ENCODE measurements around the gene CDC14A.
"Not testable (repeated sequence)": the region's sequence is repeated elsewhere in the genome, so short reads cannot be mapped to it uniquely, and the experiment has no call there.

Gene CDC14A

DNA sequence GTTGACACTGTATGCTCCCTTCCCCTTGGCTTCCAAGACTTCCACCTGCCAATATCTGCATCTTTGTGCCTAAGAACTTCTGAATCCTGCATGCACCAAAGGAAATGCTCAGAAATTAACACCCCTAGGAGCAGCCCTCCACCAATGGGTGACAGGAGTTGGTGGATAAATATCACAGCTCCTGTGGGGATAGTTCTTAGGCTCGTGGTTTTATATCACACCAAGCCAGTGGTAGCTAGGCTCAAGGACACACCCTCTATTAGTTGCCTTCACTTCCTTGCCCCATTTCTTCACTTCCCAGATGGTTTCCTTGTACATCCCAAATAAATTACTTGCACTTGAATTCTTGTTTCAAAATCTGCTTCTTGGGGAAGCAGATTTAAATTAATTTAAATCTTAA, 16.9 kb upstream of the CDC14A start:
- TF ChIP-seq CTCF (conservative IDR thresholded peaks at IDR 0.05; ENCODE audit: low read depth, low read length): no peak
- no peak for DNase-seq (ENCODE audit: low read depth)
- H3K4me3 ChIP-seq (ENCODE audit: low read length): no peak overlapping the region

GRCh38 chr1:100337878-100338277, 14.4 kb upstream of the CDC14A start:
- not testable (repeated sequence) for DNase-seq (ENCODE audit: low read depth); H3K4me3 ChIP-seq (ENCODE audit: low read length)

- H3K4me3 ChIP-seq (ENCODE audit: low read length); DNase-seq (ENCODE audit: low read depth): not testable (repeated sequence)
These were observed 12.6 kb upstream of the CDC14A start for GRCh38 chr1:100339735-100340134.

DNA sequence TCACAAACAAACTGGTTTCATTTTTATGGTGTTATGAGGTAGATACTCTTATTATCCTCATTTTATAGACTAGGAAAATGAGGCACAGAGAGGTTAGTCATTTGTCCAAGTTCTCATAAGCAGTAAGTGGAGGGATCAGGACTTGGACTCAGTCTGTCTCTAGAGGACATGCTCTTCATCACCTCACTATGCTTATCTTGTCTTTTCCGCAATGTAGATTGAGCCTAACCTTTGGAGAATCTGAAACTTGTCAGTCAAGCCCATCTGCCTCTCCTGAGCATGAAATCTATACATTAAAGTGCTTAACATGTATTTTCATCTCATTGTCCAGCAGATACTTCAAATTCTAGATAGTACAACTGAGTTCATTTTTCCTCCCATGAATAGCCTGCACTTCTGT, 11.8 kb upstream of the CDC14A start:
- no peak for TF ChIP-seq CTCF (conservative IDR thresholded peaks at IDR 0.05; ENCODE audit: low read depth, low read length)
- DNase-seq (ENCODE audit: low read depth): no peak
- H3K4me3 ChIP-seq (ENCODE audit: low read length): no peak overlapping the region

DNA sequence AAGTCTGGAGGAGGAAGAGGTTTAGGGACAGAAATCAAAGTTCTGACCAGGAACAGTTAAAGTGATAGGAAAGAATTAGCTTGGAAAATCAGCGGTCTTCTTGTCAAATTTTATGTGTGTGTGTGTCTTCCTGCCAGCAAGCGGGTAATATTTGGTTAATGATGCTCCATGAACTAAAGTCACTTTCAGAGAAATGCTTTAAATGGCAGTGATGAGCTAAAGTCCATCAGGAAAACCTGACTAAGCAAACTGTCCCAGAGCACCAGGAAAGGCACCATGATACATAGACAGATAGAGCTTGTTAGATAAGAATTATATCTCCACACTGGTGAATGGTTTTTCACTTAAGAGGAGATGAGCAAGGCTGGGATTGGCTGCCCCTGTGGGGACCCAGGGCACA, 10.0 kb upstream of the CDC14A start:
- DNase-seq (ENCODE audit: low read depth): no peak
- TF ChIP-seq CTCF (conservative IDR thresholded peaks at IDR 0.05; ENCODE audit: low read depth, low read length): no peak
- no peak overlapping the region for H3K4me3 ChIP-seq (ENCODE audit: low read length)

DNA sequence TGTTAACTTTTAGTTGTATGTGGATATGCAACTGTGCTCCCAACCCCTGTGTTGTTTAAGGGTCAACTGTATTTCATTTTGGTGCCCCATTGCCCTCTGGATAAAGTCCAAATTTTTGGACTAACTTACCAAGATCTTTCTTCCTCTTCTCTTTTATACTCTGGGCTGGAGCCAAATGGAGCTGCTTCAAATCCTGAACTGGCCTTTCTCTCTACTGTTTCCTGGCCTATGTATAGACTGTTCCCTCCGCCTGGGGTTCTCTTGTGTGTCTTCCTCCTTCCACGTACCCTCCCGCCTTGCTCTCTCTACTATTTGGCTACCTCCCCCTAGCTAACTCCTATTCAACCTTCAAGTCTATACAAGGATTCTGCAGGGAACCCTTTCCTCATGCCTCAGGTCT, 8.4 kb upstream of the CDC14A start:
- no peak overlapping the region for H3K4me3 ChIP-seq (ENCODE audit: low read length)
- no peak for DNase-seq (ENCODE audit: low read depth)
- no peak for TF ChIP-seq CTCF (conservative IDR thresholded peaks at IDR 0.05; ENCODE audit: low read depth, low read length)

- TF ChIP-seq CTCF (conservative IDR thresholded peaks at IDR 0.05; ENCODE audit: low read depth, low read length): no peak
- H3K4me3 ChIP-seq (ENCODE audit: low read length): no peak overlapping the region
- DNase-seq (ENCODE audit: low read depth): no peak
These were observed 7.5 kb upstream of the CDC14A start for GRCh38 chr1:100344774-100345173.

DNA sequence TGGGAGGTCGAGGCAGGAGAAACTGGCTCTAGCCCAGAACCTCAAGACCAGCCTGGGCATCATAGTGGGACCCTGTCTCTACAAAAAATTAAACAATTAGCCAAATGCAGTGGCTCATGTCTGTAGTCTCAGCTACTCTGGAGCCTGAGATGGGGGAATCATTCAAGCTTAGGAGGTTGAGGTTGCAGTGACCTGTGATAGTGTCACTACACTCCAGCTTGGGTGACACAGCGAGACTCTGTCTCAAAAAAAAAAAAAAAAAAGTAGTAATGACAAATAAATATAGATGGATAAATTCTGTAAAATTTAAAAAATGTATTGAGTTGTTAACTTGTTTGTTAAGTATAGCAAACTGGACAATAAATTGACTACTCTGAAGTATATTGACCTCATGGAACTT, 5.9 kb upstream of the CDC14A start:
- H3K4me3 ChIP-seq (ENCODE audit: low read length): no peak overlapping the region
- TF ChIP-seq CTCF (conservative IDR thresholded peaks at IDR 0.05; ENCODE audit: low read depth, low read length): no peak
- no peak for DNase-seq (ENCODE audit: low read depth)
